DMS53 (cell line): ENCODE results near the gene WDCP.
A peak's percentile ranks its signal among the peaks of the same experiment; 100 is the strongest.
"Not testable (repeated sequence)": the region's sequence is repeated elsewhere in the genome, so short reads cannot be mapped to it uniquely, and the experiment has no call there.

Experiments
- DNase-seq: peaks from one replicate; lab custom pipeline; 2025; lab: John Stamatoyannopoulos, UW

WDCP gene

DNA sequence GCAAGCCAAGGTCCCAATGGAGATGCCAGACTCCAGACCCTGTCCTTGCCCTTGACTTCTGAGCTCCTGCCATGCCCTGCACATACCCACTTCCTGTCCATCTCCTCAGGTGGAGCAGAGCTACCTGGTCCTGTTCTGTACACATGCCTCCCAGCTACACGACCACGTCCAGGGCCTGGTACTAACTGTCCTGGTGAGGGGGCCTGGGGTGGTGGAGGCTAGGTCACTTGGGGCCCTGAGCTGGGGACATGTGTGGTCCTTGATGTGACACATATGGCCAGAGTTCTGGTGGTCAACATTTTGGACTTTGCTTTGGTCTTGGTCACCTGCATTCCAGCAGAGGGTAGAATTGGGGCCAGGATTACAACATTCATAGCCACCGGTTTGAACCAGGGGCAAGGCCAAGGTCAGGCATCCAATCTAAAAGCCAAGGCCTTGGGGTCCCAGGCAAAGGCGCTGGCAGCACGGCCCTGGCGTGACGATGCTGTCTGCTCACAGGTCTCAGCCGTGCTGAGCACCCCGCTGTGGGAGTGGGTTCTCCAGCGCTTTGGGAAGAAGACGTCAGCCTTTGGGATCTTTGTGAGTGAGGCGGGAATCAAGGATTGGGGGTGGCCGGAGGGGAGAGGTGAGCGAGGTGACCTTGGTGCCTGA is 24.7 kb downstream of the WDCP start:
- DNase-seq: no peak

DNA sequence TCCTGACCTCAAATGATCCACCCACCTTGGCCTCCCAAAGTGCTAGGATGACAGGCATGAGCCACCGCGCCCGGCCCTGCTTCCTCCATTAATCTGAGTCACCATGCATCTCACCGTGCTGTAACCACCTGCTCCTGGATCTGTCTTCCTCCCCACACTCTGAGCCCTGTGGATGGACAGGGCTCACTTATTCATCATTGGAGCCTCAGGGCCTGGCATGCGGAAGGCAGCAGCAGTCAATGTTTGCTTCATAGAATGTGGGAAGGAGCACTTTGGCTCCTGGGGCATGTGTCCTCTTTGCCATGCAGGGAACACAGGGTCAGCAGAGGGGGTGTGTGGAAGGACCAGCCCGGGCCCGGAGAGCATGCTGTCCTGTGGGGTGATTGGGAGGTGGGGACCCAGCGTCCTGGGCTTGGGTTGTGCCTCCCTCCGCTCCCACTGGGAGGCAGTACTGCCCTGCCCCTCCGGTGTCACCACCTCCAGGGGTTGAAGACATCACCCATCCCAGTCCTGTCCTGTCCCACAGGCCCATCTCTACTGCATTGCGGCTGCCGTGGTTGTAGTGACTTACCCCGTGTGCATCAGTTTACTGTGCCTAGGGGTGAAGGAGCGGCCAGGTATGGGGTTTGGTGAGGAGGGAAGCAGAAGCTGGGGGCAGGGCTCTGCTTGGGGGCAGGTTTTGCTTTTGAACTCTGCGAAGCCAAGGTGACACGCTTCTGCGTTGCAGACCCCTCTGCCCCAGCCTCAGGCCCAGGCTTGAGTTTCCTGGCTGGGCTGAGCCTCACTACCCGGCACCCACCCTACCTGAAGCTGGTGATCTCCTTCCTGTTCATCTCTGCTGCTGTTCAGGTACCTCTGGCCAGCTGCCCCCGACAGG is 25.8 kb downstream of the WDCP start:
- peak; percentile 48 for DNase-seq

DNA sequence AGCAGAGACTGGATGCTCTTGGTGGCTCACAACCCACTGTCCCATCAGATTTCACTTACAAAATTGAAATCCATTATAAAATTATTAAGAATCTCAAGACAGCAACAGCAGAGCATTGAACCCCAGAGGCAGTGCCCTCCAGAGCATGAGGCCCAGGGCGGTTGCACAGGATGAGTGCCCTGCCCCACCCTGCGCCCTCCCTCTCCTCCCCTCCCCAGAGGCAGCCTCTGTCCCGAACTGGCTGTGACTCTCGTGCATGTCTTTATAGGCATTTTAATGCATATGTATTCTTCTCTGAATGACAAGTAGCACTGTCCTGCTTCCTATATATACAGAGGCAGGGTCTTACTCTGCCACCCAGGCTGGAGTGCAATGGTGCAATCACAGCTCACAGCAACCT is 26.9 kb downstream of the WDCP start:
- DNase-seq: no peak

DNA sequence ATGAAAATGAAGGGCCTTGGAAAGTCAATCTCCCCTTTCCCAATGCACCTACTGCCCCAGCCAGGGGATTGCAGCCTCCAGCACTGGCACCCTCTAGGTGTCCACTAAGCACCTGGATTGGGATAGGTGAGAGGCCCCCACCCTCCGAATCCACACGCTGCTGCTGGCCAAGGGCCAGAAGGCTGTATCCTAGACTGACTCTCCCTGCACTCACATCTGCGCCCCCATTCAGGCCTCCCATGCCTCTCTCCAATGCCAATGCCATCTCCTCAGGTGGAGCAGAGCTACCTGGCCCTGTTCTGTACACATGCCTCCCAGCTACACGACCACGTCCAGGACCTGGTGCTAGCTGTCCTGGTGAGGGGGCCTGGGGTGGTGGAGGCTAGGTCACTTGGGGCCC is 27.5 kb downstream of the WDCP start:
- no peak for DNase-seq

DNA sequence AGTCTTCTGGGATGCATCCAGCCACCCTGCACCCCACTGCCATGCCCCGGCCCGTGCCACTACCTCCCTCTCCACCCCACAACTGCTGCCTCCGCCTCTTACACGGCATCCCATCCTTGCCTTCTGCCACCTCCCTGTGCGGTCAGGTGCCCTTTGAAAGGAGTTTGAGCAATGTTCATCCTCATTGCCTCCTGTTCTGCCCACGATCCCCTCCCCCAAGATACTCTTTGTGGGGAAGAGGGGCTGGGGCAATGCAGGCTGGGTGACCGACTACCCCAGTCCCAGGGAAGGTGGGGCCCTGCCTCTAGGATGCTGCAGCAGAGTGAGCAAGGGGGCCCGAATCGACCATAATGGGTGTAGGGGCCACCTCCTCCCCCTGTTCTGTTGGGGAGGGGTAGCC is 28.9 kb downstream of the WDCP start:
- no peak for DNase-seq

DNA sequence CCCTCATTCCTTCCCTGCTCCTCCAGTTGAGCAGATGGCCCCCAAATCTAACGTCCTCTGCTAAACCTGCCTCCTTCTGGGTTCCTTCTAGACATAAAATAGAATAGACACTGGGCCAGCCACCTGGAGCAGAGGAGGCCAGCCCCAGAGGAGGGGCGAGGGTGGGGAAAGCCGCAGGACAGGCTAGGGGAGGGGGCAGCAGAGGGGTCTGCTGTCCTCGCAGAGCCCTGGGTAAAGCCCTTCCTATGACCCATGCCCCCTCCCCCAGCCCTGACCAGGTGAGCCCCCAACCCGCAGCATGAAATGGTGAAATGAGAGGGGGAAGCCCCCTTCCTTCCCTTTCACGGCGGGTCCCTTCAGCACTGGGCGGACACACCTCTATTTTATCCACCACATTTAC is 29.5 kb downstream of the WDCP start:
- DNase-seq: no peak

DNA sequence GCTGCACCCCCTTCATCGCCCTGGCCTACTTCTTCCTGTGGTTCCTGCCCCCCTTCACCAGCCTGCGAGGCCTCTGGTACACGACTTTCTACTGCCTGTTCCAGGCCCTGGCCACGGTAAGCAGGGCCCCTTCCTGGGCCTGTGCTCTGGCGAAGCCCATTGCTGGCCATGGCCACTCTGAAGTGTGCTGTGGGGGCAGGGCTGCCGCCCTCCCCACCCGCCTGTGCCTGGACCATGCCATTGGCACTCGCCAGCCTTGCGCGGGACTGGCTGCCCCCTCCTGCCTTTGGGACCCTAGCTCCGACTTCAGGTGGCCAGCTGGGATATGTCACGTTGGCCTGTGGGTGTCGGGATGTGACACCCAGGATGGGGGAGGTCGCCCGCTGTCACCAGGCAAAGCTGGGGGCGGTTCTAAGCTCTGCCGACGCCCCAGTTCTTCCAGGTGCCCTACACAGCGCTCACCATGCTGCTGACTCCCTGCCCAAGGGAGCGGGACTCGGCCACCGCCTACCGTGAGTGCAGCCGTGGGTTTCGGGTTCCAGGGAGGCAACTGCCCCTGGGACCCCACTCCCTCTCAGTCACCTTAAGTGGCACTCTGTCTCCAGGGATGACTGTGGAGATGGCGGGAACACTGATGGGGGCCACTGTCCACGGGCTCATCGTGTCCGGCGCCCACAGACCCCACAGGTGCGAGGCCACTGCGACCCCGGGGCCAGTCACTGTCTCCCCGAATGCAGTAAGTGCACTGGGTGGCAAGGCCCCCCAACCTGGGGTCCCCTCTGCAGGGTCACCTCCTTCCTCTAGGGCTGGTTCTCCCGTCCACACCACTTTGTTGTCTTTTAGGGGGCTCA is 30.1 kb downstream of the WDCP start:
- DNase-seq: no peak

DNA sequence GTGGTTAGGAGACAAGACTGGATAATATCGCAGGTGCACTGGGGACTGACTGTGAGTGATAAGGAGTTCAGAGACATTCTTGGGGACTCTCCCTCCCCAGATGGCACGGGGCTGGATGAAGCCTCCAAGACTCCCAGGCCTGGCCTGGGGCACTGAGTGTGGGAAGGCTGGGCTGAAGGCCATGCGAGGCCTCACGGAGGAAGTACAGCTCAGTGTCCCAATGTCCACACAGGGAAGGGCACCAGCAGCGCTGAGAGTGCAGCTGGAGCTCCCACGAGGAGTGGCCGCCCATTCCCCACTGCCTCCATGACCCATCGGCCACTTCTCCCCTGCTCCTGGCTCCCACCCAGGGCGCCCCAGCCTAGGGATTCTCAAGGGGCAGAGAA is 30.8 kb downstream of the WDCP start:
- DNase-seq: no peak

DNA sequence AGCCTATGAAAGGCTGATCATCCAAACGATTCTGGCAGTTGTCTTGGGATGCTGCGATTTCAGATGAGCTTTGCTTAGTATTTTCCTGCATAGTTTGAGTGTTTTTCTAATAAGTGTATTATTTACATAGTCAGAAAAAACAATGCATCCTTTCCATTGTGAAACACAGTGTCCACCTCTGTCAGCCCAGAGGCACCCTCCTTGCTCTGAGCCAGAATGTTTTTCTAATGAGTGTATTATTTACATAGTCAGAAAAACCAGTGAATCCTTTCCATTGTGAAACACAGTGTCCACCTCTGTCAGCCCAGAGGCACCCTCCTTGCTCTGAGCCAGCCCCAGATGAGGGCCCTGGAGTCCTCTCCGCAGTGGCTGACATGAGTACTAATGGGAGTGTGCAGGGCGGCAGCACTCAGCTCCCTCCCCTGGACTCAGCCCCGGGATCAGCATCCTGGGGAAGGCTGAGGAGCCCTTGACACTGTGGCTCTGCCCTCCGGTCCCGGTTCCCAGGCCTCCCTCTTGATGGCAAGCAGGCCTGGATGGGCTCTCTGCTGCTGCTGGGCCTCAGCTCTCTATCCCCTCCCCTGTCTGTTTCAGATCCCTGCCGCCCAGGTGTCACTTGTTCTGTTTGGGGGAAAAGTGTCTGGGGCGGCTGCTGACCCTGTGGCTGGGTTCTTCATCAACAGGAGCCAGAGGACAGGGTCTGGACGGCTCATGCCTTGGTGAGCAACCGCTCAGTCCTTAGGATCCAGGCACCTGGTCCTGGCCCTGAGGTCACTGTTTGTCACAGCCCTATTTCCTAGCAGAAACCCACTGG is 31.4 kb downstream of the WDCP start:
- DNase-seq: peak; percentile 72

DNA sequence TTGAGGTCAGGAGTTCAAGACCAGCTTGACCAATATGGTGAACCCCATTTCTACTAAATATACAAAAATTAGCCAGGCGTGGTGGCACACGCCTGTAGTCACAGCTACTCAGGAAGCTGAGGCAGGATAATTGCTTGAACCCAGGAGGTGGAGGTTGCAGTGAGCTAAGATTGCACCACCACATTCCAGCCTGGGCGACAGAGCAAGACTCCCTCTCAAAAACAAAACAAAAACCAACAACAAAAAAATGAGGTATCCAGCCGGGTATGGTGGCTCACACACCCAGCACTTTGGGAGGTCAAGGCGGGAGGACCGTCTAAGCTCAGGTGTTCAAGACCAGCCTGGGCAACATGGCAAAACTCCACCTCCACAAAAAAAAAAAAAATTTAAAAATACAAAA is 32.3 kb downstream of the WDCP start:
- not testable (repeated sequence) for DNase-seq

DNA sequence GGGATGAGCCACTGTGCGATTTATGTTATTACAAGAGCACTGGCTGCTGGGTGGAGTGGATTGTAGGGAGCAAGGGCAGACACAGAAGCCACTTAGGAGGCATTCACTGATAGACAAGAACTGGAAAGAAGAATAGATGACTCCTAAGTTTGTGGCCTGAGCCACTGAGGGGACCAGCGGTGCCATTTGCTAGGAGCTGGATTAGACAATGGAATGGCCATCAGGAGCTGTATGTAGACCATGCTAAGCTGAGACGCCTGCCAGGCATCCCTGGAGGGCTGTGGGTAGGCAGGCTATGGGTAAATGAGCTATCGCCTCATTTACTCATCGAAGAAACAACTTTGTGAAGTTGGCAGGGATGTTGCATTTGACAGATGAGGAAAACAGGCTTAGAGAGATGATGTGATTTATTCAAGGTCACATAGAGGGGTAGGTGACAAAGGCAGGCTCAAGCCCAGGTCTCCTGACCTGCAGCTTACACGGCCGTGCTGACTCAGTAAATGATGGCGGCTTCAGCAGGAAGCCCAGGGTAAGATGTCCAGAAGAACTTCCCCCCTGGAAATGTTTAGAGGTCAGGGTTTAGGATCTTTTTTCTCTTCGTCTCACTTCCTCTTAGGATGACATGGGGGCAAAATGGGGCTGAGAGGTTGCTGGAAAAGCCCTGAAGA is 34.5 kb downstream of the WDCP start:
- no peak for DNase-seq

DNA sequence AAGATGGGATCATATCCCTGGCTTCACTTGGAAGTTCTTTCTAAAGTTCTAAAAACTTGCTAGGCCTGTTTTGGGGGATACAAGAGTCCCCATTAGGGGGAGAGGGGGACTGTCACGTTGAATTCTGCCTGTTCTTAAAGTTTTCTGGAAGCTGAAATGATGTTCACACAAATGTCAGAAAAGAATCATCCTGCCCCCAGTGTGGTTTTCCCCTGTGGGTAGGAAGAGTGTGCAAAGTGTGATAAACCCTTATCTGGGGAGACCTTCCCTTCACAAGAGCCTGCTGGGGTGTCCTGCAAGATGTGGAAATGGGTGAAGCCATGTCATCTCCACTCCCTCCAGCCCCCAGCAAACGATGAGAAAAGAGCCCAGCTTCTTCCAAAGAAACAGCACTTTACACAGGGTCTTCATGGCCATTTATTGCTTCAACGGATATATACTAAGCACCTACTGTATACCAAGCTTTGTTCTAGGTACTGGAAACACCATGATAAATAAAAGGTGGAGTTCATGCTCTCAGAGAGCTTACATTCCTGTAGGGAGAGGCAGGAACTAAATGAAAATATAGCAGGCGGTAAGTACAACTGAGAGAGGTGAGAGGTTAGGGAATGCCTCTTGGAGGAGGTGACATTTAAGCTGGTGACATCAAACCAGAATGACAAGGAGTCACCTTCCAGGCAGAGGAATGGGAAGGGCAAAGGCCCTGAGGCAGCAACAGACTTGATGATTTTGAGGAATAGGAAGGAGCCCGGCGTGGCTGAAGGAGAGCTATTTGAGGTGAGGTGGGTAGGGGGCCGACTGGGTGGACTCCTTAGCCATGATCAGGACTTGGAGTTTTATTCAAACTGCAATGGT is 35.7 kb downstream of the WDCP start:
- DNase-seq: no peak

DNA sequence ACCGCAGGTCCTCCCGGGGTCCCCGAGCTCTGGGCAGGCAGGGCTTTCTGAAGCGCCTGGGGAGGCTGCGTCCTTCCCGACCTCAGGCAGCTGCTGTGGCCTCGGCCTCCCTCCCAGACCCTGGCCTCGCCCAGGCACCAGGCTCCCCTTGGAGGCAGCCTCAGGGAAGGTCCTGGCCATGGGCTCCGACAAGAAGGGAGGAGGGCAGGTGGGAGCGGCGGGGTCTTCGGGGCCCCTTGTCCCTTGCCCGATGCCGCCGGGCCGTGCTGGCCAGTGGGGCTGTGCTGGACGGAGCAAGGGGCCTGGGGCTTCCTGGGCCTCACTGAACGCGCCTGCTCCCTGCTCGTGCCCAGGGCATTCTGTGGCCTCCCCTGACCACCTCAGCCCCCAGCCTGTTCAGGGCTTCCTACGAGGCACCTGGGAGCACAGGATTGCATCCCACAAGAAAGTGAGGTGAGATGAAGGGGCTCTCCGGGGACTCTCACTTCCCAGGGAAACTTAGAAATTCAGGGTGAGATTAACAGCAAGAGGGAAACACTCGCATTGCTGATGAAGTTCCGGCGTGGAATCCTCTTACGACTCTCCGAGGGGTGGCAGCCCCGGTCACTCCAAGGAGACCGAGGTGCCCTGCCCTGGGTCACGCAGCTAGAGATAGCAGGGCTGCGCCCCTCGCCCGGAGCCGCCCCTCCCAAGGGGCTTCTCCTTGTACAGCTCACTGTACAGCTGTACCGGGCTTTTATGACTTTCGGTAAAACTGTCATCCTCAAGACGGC is 36.5 kb downstream of the WDCP start:
- no peak for DNase-seq

DNA sequence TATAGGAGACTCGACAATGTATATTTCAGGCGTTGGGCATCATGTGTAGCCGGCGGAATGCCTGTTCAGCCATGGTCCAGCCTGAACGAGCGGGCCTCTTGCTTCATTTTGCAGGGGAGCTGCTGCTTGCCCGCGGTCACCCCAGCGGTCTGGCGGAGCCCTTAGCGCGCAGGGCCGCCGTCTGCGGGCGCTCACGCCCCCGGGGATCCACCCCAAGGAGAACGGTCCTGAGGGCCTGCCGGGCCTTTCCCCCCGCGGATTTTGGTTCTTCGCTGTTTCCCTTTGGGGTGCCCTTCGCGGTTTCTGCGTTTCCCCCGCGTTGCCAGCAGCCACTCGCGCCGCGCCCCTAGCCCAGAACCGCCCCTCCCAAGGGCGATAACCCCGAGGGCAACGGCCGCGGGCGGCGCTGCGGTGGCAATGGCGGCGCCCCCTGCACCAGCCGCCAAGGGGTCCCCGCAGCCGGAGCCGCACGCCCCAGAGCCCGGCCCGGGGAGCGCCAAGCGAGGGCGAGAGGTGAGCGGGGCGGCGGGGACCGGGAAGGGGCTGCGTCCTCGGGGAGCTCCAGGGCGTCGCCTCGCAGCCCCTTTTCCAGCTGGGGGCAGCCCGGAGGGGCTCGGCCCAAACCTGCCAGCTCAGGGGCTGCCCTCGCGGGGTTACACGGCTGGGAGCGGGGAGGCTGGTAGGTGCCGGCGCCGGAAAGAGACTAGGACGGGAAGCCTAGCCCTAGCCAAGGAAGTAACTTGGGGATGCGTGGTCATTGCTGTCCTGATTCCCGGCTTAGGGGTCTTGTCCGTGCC is 37.3 kb downstream of the WDCP start, which contains the start of gene MFSD2B:
Gene MFSD2B (plus strand): TSS at position 406 of the 797 bp plus-strand sequence. CDS start 12 bp downstream, at position 418.
- peak; percentile 17 for DNase-seq

DNA sequence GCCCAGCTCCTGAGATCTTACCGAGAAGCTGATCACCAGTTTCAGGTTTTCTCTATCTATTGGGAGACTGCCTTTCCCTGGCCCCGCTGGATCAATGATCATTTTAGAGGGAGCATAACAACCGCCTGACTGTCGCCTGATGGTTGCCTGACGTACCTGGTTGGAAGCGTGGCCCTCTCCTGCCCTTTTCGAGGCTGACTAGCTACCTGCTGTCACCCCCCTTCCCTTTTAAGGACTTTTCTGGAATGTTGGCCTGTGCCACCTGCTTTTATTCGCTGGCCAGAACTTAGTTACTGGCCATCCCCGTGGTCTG is 37.9 kb downstream of the WDCP start:
- DNase-seq: no peak

DNA sequence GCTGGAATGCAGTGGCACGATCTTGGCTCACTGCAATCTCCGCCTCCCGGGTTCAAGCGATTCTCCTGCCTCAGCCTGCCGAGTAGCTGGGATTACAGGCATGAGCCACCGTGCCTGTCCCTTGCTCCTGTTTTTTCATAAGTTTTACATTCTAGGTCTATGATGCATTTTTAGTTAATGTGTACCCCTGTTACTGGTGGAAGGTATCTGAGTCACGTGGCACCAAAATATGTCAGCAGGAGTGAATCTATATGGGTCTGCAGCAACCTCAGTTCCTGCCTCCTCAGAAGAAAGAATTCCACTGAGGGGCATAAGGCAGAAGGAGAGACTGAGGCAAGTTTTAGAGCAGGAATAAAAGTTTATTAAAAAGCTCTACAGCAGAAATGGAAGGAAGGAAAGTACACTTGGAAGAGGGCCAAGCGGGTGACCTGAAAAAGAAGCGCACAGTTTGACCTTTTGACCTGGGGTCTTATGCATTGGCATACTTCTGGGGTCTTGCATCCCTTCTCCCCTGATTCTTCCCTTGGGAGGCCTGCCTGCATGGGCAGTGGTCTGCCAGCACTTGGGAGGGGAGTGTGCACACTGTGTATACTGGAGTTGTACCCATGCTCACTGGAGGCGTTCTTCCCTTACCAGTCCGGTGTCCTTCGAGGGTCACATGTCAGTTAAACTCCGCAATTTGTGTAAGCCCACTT is 38.4 kb downstream of the WDCP start:
- no peak for DNase-seq

DNA sequence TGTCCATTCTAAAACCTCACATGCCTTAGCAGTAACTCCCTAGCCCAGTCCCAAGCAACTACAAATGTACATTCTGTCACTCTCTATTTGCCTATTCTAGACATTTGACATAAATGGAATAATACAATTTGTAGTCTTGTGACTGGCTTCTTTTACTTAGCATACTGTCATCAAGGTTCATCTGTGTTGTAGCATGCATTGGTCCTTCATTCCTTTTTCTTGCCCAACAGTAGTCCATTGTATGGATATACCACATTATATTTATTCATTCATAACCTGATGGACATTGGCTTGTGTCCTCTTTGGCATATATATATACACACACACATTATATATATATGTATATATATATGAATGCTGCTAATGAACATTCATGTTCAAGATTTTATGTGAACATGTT is 39.5 kb downstream of the WDCP start:
- no peak for DNase-seq

DNA sequence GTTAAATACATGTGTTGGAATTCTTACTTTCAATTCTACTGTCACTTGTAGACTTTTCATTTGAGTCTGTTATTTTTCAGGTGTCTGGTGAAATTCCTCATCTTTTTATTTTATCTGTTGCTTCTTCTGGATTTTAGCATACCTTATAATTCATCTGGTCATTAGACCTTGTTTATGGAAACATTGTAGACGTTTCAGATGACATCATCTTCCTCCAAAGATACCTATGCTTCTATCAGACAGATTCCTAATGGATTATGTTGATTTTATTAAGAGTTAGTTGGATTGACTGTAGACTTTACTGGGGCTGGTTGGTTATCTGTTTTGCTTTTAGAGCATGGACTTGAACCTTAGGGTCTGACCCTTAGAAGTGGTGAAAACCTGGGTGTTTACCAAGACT is 52.6 kb downstream of the WDCP start:
- DNase-seq: no peak
